GM18520 (cell line): ENCODE data around the gene BEST4.
"Not testable (repeated sequence)": the region's sequence is repeated elsewhere in the genome, so short reads cannot be mapped to it uniquely, and the experiment has no call there.

Experiments
- ATAC-seq: cut with Tn5 transposase; IDR thresholded peaks from one replicate; pipeline ENCODE4 v1.9.1; 2021; ENCODE audit not compliant: unreplicated experiment

The BEST4 gene

GRCh38 chr1:44803062-44803311 is 15.0 kb upstream of the BEST4 start:
- no peak for ATAC-seq

GRCh38 chr1:44802306-44803061 is 14.5 kb upstream of the BEST4 start:
- no peak for ATAC-seq

- ATAC-seq: no peak
These were observed 13.7 kb upstream of the BEST4 start for GRCh38 chr1:44801491-44802305.

GRCh38 chr1:44799770-44800584 is 12.0 kb upstream of the BEST4 start, which contains the start of gene PLK3:
Gene PLK3 (plus strand): TSS chr1:44800377. CDS start chr1:44800464, 87 bp downstream.
- ATAC-seq: peak; percentile 66

GRCh38 chr1:44798481-44799365 is 10.8 kb upstream of the BEST4 start:
- ATAC-seq: no peak

- ATAC-seq: not testable (repeated sequence)
These were observed 9.9 kb upstream of the BEST4 start for GRCh38 chr1:44797886-44798285.

GRCh38 chr1:44792736-44793502 is 4.9 kb upstream of the BEST4 start:
- no peak for ATAC-seq

GRCh38 chr1:44790968-44791801 is 3.2 kb upstream of the BEST4 start:
- ATAC-seq: no peak

- no peak for ATAC-seq
These were observed 464 bp downstream of the BEST4 start for GRCh38 chr1:44787506-44787905.

- no peak for ATAC-seq
These were observed 1.0 kb downstream of the BEST4 start for GRCh38 chr1:44786841-44787426.

GRCh38 chr1:44786138-44786840 is 1.7 kb downstream of the BEST4 start:
- ATAC-seq: no peak

- ATAC-seq: no peak
These were observed 2.4 kb downstream of the BEST4 start for GRCh38 chr1:44785501-44786137.

GRCh38 chr1:44785029-44785380 is 3.0 kb downstream of the BEST4 start:
- no peak for ATAC-seq

- no peak for ATAC-seq
These were observed 3.6 kb downstream of the BEST4 start for GRCh38 chr1:44784094-44785028.

- no peak for ATAC-seq
These were observed 4.3 kb downstream of the BEST4 start for GRCh38 chr1:44783697-44784093.

GRCh38 chr1:44780583-44781121 is 7.3 kb downstream of the BEST4 start:
- ATAC-seq: no peak
